ENCODE data around the gene HSF2. TPM values are rescaled to one million over a fixed set of nuclear protein-coding genes. Genes with fewer than 3 reads are reported as not detected.

The HSF2 gene
- total RNA-seq, 3 donors from 2014 or later, result 19.4 to 35.0 (median 29.8) TPM

DNA sequence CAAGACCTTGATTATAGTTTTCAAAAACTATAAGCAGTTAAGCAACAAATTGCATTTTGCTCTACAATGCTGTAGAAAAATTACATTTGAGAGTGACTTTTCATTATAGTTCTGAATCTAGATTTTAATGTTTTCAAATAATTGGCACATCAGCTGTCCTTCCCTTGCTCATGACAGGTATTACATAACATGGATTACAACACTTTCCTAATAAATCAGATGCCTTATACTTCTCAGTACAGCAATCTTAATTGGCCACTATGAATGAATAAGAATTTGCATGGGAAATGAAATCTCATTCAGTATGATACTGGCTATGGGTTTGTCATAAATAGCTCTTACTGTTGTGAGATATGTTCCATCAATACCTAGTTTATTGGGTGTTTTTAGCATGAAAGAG lies 29.9 kb downstream of the HSF2 start:
- peaks cover 10% of the 10 kb centered on the region for H3K36me3 ChIP-seq
- no peak overlapping the region for H3K4me3 ChIP-seq
- intact Hi-C loops (cut with DNase I; ENCODE audit: low total_unique reads), result no loop called here
- H3K9me3 ChIP-seq, result no peaks in the 10 kb centered on the region
- no peak for DNase-seq (ENCODE audit: low spot score in 2 of 2)
- no peaks in the 10 kb centered on the region for H3K27me3 ChIP-seq
- no peaks in the 10 kb centered on the region for H3K4me1 ChIP-seq
- H3K27ac ChIP-seq, result no peak overlapping the region
- TF ChIP-seq POLR2AphosphoS5 (IDR thresholded peaks at IDR 0.05), result no peak
- TF ChIP-seq POLR2A (IDR thresholded peaks at IDR 0.05), result no peak
- TF ChIP-seq, protein P1, sequence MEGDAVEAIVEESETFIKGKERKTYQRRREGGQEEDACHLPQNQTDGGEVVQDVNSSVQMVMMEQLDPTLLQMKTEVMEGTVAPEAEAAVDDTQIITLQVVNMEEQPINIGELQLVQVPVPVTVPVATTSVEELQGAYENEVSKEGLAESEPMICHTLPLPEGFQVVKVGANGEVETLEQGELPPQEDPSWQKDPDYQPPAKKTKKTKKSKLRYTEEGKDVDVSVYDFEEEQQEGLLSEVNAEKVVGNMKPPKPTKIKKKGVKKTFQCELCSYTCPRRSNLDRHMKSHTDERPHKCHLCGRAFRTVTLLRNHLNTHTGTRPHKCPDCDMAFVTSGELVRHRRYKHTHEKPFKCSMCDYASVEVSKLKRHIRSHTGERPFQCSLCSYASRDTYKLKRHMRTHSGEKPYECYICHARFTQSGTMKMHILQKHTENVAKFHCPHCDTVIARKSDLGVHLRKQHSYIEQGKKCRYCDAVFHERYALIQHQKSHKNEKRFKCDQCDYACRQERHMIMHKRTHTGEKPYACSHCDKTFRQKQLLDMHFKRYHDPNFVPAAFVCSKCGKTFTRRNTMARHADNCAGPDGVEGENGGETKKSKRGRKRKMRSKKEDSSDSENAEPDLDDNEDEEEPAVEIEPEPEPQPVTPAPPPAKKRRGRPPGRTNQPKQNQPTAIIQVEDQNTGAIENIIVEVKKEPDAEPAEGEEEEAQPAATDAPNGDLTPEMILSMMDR (IDR thresholded peaks at IDR 0.05), result no peak

DNA sequence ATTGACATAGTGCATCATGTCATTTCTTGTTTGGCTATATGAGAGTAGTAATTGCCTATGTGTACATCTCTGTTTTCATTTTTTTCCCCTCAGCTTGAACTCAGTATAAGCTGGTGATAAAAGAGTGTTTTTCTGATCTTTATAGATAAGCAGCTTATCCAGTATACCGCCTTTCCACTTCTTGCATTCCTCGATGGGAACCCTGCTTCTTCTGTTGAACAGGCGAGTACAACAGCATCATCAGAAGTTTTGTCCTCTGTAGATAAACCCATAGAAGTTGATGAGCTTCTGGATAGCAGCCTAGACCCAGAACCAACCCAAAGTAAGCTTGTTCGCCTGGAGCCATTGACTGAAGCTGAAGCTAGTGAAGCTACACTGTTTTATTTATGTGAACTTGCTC lies 32.3 kb downstream of the HSF2 start:
- Histone ChIP-seq H3K36me3 (peaks cover 10% of the 10 kb centered on the region), H3K27ac (no peak overlapping the region), H3K4me3 (no peak overlapping the region), H3K4me1 (no peaks in the 10 kb centered on the region), H3K9me3 (no peaks in the 10 kb centered on the region), H3K27me3 (no peaks in the 10 kb centered on the region)
- TF ChIP-seq, protein P1 (IDR thresholded peaks at IDR 0.05), result no peak
- TF ChIP-seq POLR2AphosphoS5 (IDR thresholded peaks at IDR 0.05) (no peak), POLR2A (IDR thresholded peaks at IDR 0.05) (no peak)
- DNase-seq (ENCODE audit: low spot score in 2 of 2), result no peak
- intact Hi-C loops (cut with DNase I; ENCODE audit: low total_unique reads), result no loop called here

DNA sequence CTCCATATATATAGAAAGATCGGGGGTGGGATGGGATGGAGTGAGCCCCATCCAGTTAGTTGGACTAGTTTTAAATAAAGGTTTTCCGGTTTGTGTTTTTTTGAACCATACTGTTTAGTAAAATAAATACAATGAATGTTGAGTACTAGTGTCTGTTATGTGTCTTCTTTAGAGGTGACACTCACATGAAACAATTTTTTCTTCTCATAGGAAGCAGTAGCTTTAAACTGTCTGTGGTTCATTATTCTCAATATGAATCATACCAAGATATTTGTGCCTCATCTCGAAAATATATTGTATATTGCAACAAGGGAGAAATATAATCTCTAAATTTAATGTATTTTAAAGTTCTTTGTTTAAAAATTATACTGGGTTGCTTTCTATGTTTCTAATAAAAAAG lies 33.4 kb downstream of the HSF2 start:
- TF ChIP-seq POLR2AphosphoS5 (IDR thresholded peaks at IDR 0.05), result no peak
- TF ChIP-seq, protein P1 (IDR thresholded peaks at IDR 0.05), result no peak
- no peak for TF ChIP-seq POLR2A (IDR thresholded peaks at IDR 0.05)
- no peak for DNase-seq (ENCODE audit: low spot score in 2 of 2)
- Histone ChIP-seq H3K27me3 (no peaks in the 10 kb centered on the region), H3K27ac (no peak overlapping the region), H3K4me1 (no peaks in the 10 kb centered on the region), H3K4me3 (no peak overlapping the region), H3K36me3 (peaks cover 10% of the 10 kb centered on the region), H3K9me3 (peaks cover 0 to under 1% of the 10 kb centered on the region in 2 donors)
- intact Hi-C loops (cut with DNase I; ENCODE audit: low total_unique reads), result no loop called here

DNA sequence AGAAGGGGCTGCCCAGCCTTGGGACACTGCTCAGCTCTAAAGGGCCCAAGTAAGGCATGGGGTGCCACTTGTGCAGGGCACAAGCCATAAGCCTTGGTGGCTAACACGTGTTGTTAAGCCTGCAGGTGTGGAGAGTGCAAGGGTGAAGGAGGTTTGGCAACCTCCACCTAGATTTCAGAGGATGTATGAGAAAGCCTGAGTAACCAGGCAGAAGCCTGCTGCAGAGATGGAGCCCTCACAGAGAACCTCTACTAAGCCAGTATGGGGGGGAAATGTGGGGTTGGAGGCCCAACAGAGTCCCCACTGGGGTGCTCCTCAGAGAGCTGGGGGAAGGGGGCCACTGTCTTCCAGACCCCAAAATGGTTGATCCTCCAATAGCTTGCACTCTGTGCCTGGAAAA lies 39.5 kb downstream of the HSF2 start:
- no peak for DNase-seq (ENCODE audit: low spot score in 2 of 2)
- no peak overlapping the region for H3K27ac ChIP-seq
- H3K9me3 ChIP-seq, result peaks cover 9 to 14% of the 10 kb centered on the region in 2 donors
- intact Hi-C loops (cut with DNase I; ENCODE audit: low total_unique reads), result no loop called here
- no peak for TF ChIP-seq POLR2A (IDR thresholded peaks at IDR 0.05)
- TF ChIP-seq, protein P1 (IDR thresholded peaks at IDR 0.05), result no peak
- TF ChIP-seq POLR2AphosphoS5 (IDR thresholded peaks at IDR 0.05), result no peak
- no peaks in the 10 kb centered on the region for H3K4me1 ChIP-seq
- peaks cover 5% of the 10 kb centered on the region for H3K36me3 ChIP-seq
- H3K27me3 ChIP-seq, result no peaks in the 10 kb centered on the region
- no peak overlapping the region for H3K4me3 ChIP-seq

DNA sequence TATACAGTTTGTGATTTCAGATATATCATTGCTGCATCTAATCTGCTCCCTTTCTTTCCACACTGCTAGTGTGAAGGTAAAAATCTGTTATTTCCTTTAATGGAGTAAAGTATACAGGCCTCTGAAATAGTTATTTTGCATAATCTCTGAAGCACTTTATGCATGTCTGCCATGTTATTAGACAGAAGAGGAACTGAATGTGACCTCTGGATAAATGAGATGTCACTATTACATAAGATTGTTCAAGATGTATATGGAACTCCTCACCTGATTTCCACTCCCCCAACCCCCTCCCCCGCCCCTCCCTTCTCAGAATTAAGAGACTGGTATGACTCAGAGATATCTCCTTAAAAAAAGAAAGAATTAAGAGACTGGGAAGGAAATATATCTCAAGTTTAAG lies 45.8 kb downstream of the HSF2 start:
- Histone ChIP-seq H3K27me3 (no peaks in the 10 kb centered on the region), H3K36me3 (peaks cover 5% of the 10 kb centered on the region), H3K9me3 (no peaks in the 10 kb centered on the region), H3K4me3 (no peak overlapping the region), H3K4me1 (no peaks in the 10 kb centered on the region), H3K27ac (no peak overlapping the region)
- no peak for DNase-seq (ENCODE audit: low spot score in 2 of 2)
- TF ChIP-seq POLR2A (IDR thresholded peaks at IDR 0.05) (no peak), POLR2AphosphoS5 (IDR thresholded peaks at IDR 0.05) (no peak)
- TF ChIP-seq, protein P1 (IDR thresholded peaks at IDR 0.05), result no peak
- intact Hi-C loops (cut with DNase I; ENCODE audit: low total_unique reads), result no loop called here

All from breast epithelium (tissue), 4 donors.